A673 (cell line): ENCODE measurements around the gene TEPSIN. TPM values are rescaled to one million over a fixed set of nuclear protein-coding genes. Genes with fewer than 3 reads are reported as not detected.

Experiments used
- BruUV-seq: library from RNA; stranded (reverse); fragments of 400-500 nt; replicated peaks from 2 replicates; lab custom pipeline; 2021; lab: Mats Ljungman, UMichigan
- CTCF ChIA-PET: fragments of 300-600 bp; sonication (Branson Sonifier 250); formaldehyde crosslinking; loops from one replicate; lab custom pipeline; 2022; ENCODE audit warnings: antibody characterized with exemption; lab: Charles Lee
- POLR2A ChIA-PET: fragments of 300-600 bp; sonication (Branson Sonifier 250); formaldehyde crosslinking; loops from one replicate; lab custom pipeline; 2022; ENCODE audit warnings: antibody characterized with exemption; ENCODE audit not compliant: low non-redundant PET; lab: Charles Lee
- DNase-seq: peaks from one replicate; pipeline ENCODE4 v3.0.0-alpha.2; 2015; ENCODE audit warnings: low spot score
- H3K27ac ChIP-seq: fragments of 200-600 bp; sonication (generic); 2 replicates; pipeline ENCODE4 v1.5.1; 2016; ENCODE audit warnings: mixed run types, low read depth, mild to moderate bottlenecking, mixed read lengths, antibody characterized with exemption, low read length; ENCODE audit not compliant: poor library complexity, severe bottlenecking
- H3K27me3 ChIP-seq: fragments of 200-600 bp; sonication (generic); replicated peaks from 2 replicates; pipeline ENCODE4 v1.6.1; 2017; ENCODE audit warnings: mixed run types, low read depth, mild to moderate bottlenecking, mixed read lengths, antibody characterized with exemption, low read length; ENCODE audit not compliant: insufficient read depth, poor library complexity
- H3K36me3 ChIP-seq: fragments of 200-600 bp; sonication (generic); 2 replicates; pipeline ENCODE4 v1.6.1; 2016; ENCODE audit warnings: mixed run types, mild to moderate bottlenecking, mixed read lengths, antibody characterized with exemption, low read length; ENCODE audit not compliant: insufficient read depth, poor library complexity, severe bottlenecking
- H3K4me1 ChIP-seq: fragments of 200-600 bp; sonication (generic); 2 replicates; pipeline ENCODE4 v1.6.1; 2017; ENCODE audit warnings: mixed run types, mild to moderate bottlenecking, mixed read lengths, antibody characterized with exemption, low read length; ENCODE audit not compliant: insufficient read depth, poor library complexity, severe bottlenecking
- H3K4me3 ChIP-seq: fragments of 200-600 bp; sonication (generic); 2 replicates; pipeline ENCODE4 v1.5.1; 2016; ENCODE audit warnings: low read depth, mixed run types, mild to moderate bottlenecking, mixed read lengths, low read length; ENCODE audit not compliant: poor library complexity, severe bottlenecking
- H3K9me3 ChIP-seq: fragments of 200-600 bp; sonication (generic); 2 replicates; pipeline ENCODE4 v1.6.1; 2016; ENCODE audit warnings: mixed run types, low read depth, mild to moderate bottlenecking, mixed read lengths, antibody characterized with exemption, low read length; ENCODE audit not compliant: poor library complexity, severe bottlenecking
- EZH2 ChIP-seq: fragments of 200-600 bp; sonication (generic); IDR thresholded peaks from 2 replicates; pipeline ENCODE4 v1.6.1; 2017; ENCODE audit warnings: borderline replicate concordance, low read depth, mild to moderate bottlenecking, mixed read lengths, antibody characterized with exemption, low read length; ENCODE audit not compliant: poor library complexity, severe bottlenecking
- intact Hi-C: fragments of 100-400 bp; cut with micrococcal nuclease; formaldehyde crosslinking; loops from one replicate; pipeline ENCODE4 v1.10.0; 2022; ENCODE audit not compliant: unreplicated experiment
- total RNA-seq: library from RNA; stranded (reverse); gene quantifications from 2 replicates; pipeline ENCODE4 v1.2.3, GENCODE V29; 2021
- TF ChIP-seq, protein P1 (sequence below): fragments of 300-800, 200-600 bp; sonication (generic); conservative IDR thresholded peaks from 2 replicates; pipeline ENCODE4 v1.5.1; 2017; ENCODE audit warnings: low read depth, mild to moderate bottlenecking, antibody characterized with exemption, low read length, moderate library complexity, mixed read lengths

Gene TEPSIN
- total RNA-seq, 1 experiment from 2014 or later = 36.1 TPM

DNA sequence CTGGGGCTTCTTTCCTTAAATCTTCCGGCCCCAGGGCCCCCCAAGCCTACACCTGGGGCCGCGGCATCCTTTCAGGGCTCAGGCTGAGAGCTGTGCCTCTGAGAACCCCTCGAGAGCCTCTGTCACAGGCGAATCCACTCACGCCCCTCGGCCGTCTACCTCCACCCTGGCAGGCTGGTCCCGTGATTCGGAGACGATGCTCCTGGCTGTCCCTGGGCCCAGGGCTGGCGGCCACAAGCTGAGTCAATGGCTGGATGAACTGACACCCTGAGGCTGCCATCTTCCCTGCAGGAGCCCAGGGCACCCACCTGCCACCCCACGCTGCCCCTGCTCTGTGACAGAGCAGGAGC lies 4.4 kb downstream of the TEPSIN start:
- no TSS peak for BruUV-seq
- POLR2A ChIA-PET = no interaction called here

DNA sequence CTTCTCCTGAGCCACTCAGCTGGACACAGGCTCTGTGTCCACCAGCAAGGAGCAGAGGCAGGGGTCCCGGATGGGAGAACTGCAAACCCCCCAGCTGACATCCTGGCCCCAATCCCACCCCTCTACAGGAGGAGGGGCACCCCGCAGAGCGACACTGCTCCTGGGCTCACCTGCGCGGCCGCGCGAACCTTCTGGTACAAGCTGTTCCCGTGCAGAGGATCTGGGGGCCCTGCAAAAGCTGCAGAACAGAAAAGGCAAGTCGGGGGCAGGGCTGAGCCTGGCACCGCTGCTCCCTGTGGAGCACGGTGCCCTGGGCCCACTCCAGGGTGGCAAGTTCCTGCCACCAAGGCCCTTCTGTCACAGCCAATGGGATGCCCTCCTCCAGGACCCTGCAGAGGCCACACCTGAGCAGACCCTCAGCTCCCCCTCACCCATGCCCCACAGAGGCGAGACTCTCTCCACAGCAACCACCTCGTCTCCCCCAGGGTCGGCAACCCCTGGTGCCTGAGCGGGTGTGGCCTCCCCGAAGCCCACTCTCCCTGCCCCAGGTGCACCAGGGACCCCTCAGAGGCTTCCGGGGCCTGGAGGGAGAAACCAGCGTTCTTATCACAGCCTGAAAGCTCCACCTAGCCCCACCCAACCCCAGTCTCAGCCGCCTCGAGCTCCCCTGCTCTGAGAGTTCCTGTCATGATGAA lies 4.9 kb downstream of the TEPSIN start:
- no peak overlapping the region for H3K27ac ChIP-seq
- intact Hi-C loops = no loop called here
- H3K36me3 ChIP-seq = no peaks in the 10 kb centered on the region
- no peaks in the 10 kb centered on the region for H3K9me3 ChIP-seq
- no peak overlapping the region for H3K4me3 ChIP-seq
- TF ChIP-seq EZH2 = no peak
- TF ChIP-seq, protein P1, sequence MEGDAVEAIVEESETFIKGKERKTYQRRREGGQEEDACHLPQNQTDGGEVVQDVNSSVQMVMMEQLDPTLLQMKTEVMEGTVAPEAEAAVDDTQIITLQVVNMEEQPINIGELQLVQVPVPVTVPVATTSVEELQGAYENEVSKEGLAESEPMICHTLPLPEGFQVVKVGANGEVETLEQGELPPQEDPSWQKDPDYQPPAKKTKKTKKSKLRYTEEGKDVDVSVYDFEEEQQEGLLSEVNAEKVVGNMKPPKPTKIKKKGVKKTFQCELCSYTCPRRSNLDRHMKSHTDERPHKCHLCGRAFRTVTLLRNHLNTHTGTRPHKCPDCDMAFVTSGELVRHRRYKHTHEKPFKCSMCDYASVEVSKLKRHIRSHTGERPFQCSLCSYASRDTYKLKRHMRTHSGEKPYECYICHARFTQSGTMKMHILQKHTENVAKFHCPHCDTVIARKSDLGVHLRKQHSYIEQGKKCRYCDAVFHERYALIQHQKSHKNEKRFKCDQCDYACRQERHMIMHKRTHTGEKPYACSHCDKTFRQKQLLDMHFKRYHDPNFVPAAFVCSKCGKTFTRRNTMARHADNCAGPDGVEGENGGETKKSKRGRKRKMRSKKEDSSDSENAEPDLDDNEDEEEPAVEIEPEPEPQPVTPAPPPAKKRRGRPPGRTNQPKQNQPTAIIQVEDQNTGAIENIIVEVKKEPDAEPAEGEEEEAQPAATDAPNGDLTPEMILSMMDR = no peak
- H3K4me1 ChIP-seq = peaks cover 7% of the 10 kb centered on the region
- POLR2A ChIA-PET = no interaction called here
- DNase-seq = no peak
- BruUV-seq = no TSS peak
- CTCF ChIA-PET = interaction anchor here (0.5 kb wide), 1 partner anchor 92 kb away, joined by 3 read pairs; no protein-coding TSS in a partner anchor
- no peaks in the 10 kb centered on the region for H3K27me3 ChIP-seq

More for the DNA sequence above, 4.4 kb downstream of the TEPSIN start:
- intact Hi-C loops = no loop called here
- CTCF ChIA-PET = interaction anchor here (0.5 kb wide), 1 partner anchor 92 kb away, joined by 3 read pairs; no protein-coding TSS in a partner anchor
- H3K4me1 ChIP-seq = peaks cover 7% of the 10 kb centered on the region
- H3K9me3 ChIP-seq = no peaks in the 10 kb centered on the region
- no peak overlapping the region for H3K4me3 ChIP-seq
- no peaks in the 10 kb centered on the region for H3K27me3 ChIP-seq
- no peak overlapping the region for H3K27ac ChIP-seq
- TF ChIP-seq EZH2 = no peak
- TF ChIP-seq, protein P1 = no peak
- H3K36me3 ChIP-seq = no peaks in the 10 kb centered on the region
- no peak for DNase-seq

DNA sequence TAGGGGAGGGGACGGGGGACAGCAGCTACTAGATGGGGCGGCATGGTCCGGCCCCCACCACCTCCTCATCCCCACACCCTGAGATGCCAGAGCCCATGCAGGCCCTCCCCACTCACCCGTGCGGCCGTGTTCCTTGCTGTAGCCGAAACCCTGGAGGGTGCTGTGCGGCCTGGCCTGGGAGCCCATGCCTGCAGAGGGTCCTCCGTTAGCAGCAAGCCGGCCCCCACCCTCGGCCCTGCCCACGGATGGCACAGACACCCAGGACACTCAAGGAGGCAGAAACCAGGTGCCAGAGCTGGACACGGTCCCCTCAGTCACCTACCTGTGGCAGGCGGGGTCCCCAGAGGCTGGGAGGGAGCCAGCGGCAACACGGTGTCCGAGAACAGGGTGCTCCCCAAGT lies 5.5 kb downstream of the TEPSIN start:
- no peaks in the 10 kb centered on the region for H3K36me3 ChIP-seq
- POLR2A ChIA-PET = no interaction called here
- H3K4me3 ChIP-seq = no peak overlapping the region
- BruUV-seq = no TSS peak
- TF ChIP-seq, protein P1 = no peak
- TF ChIP-seq EZH2 = no peak
- H3K27me3 ChIP-seq = no peaks in the 10 kb centered on the region
- DNase-seq = no peak
- peaks cover 7% of the 10 kb centered on the region for H3K4me1 ChIP-seq
- CTCF ChIA-PET = no interaction called here
- H3K27ac ChIP-seq = no peak overlapping the region
- no peaks in the 10 kb centered on the region for H3K9me3 ChIP-seq
- intact Hi-C loops = no loop called here
